Stimulated activated CD4-positive, alpha-beta T cell treated with anti-CD3 and anti-CD28 coated beads, Interleukin-12 subunit alpha, Interleukin-12 subunit beta, amount 100 ng/mL, for 4 hours (primary cell): ENCODE results near the gene RHOF.

Experiments used
- DNase-seq: peaks from one replicate; pipeline ENCODE4 v3.0.0-alpha.2; 2020

The RHOF gene

DNA sequence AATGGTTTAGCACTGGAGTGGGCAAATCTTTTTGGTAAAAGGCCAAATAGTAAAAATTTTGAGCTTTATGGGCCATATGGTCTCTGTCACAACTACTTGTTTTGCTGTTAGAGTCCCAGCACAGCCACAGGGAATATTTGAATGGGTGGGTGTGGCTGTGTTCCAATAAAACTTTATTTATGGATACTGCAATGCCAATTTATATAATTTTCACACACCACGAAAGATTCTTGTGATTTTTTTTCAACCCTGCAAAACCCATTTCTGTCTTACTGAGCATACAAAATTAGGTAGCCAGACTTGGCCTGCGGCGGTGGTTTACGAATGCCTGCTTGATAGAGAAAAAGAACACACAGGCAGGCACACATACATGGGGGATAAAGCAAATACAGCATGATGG is 52.6 kb downstream of the RHOF start:
- no peak for DNase-seq

DNA sequence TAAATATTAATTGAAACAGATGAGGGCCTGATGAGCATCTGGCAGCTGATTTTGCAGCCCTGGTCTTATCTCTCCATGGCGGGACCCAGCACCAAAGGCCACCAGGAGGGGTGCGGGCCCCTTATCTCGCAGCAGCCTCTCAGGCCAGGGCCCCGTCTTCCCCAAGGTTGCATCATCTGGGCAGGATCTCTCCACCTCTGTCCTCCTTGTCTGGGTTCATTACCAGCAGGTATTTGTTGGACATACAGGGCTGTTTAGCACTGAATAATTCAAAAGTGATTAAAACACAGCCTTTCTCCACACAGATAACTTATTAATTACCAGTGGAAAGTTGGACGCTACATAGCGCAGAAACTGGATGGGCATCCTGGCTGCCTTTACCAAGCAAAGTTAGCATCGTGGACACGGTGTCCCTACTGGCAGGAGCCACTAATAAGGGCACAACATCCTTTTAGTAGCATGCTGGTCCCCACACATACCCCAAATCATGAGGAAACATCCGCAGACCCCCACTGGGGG is 55.1 kb downstream of the RHOF start:
- DNase-seq = no peak

GRCh38 chr12:121733849-121734248 is 59.6 kb downstream of the RHOF start:
- DNase-seq = no peak

GRCh38 chr12:121731473-121731872 is 62.0 kb downstream of the RHOF start:
- no peak for DNase-seq

DNA sequence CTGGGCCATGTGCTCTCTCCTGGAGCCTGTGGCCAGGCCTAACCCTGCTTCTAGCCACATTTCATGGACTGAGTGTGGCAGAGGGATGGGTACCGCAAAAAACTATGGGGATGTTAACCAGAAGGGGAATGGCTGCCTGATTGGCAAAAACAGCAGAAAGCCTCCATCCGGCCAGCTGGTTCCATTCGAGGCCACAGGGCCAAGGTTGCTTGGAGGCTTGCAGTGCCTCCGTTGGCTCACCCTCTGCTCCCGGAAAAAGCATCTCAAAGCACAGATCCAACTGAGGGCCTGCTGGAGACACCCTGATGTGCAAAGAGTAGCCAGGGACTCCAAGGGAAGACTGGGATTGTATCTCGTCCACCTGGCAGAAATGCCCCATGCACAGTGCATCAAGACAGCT is 64.5 kb downstream of the RHOF start:
- no peak for DNase-seq
